HepG2 (cell line): ENCODE data around the gene ATP8A1. TPM values are rescaled to one million over a fixed set of nuclear protein-coding genes. Genes with fewer than 3 reads are reported as not detected.

Experiments used
- ATAC-seq: fragments of 200-7000 bp; cut with Tn5 transposase; 3 replicates; pipeline ENCODE4 v1.9.1; 2020; ENCODE audit warnings: mild to moderate bottlenecking, moderate library complexity
- BruUV-seq: library from RNA; stranded (reverse); fragments of 400-500 nt; replicated peaks from 2 replicates; lab custom pipeline; 2021; lab: Mats Ljungman, UMichigan
- CTCF ChIA-PET: fragments of 300-600 bp; formaldehyde crosslinking; extraction: SDS; loops from one replicate; lab custom pipeline; 2021; ENCODE audit warnings: low total read pairs, inconsistent platforms, low intra/inter-chr PET ratio; lab: Yijun Ruan, JAX
- POLR2A ChIA-PET: fragments of 350-600 bp; sonication (Branson Sonifier 250); formaldehyde crosslinking; loops from one replicate; lab custom pipeline; 2020; ENCODE audit warnings: antibody characterized with exemption, inconsistent platforms; lab: Yijun Ruan, JAX
- DNase-seq: peaks from one replicate; pipeline ENCODE4 v3.0.0-alpha.2; 2015; ENCODE audit warnings: low spot score
- FAIRE-seq: peaks from 3 replicates; lab custom pipeline; 2011; peaks lifted over from hg19 to GRCh38; lab: Jason Lieb, UNC
- H2AFZ ChIP-seq: one replicate; pipeline ENCODE4 v1.6.1; 2011; ENCODE audit warnings: low read length, inconsistent platforms
- H3K27ac ChIP-seq: fragments of 300-600 bp; 3 replicates; pipeline ENCODE4 v1.8.0; 2011; ENCODE audit warnings: mixed run types, mild to moderate bottlenecking, mixed read lengths, low read length, inconsistent platforms; ENCODE audit not compliant: insufficient read depth; ENCODE audit errors: extremely low read length
- H3K27me3 ChIP-seq, 2 experiments: fragments of 200-600 bp in 1 of 2; 2 replicates in 1 of 2; 3 replicates in 1 of 2; pipeline versions ENCODE4 v1.6.0 to v1.8.0; 2011; ENCODE audit warnings: low read length in 2 of 2, mild to moderate bottlenecking in 2 of 2, moderate library complexity in 2 of 2, inconsistent platforms in 1 of 2; ENCODE audit not compliant: insufficient read depth in 2 of 2, control insufficient read depth in 1 of 2
- H3K36me3 ChIP-seq, 2 experiments: fragments of 200-600 bp in 1 of 2; replicated peaks in 1 of 2; 2 replicates in 1 of 2; 3 replicates in 1 of 2; pipeline versions ENCODE4 v1.5.1 to v1.8.0; 2011; ENCODE audit warnings: low read length in 2 of 2, inconsistent platforms in 1 of 2; ENCODE audit not compliant: insufficient read depth in 2 of 2, control insufficient read depth in 1 of 2
- H3K4me1 ChIP-seq: 2 replicates; pipeline ENCODE4 v1.5.1; 2012; ENCODE audit warnings: low read length, inconsistent platforms; ENCODE audit not compliant: insufficient read depth
- H3K4me2 ChIP-seq: 2 replicates; pipeline ENCODE4 v1.6.0; 2011; ENCODE audit warnings: low read depth, low read length, inconsistent platforms
- H3K4me3 ChIP-seq, 3 experiments: fragments of 200-600 bp in 1 of 3; sonication (generic), shearing (Covaris generic) in 1 of 3; replicated peaks in 1 of 3; 2 replicates each; pipeline ENCODE4 v1.5.1; 2011 to 2016; ENCODE audit warnings: low read length in 3 of 3, inconsistent platforms in 2 of 3, low read depth in 2 of 3, mild to moderate bottlenecking in 2 of 3, control low read depth in 1 of 3, mixed read lengths in 1 of 3; ENCODE audit not compliant: insufficient read depth in 1 of 3
- H3K79me2 ChIP-seq: one replicate; pipeline ENCODE4 v1.6.1; 2011; ENCODE audit warnings: low read length, inconsistent platforms; ENCODE audit not compliant: insufficient read depth
- H3K9ac ChIP-seq: 2 replicates; pipeline ENCODE4 v1.6.0; 2011; ENCODE audit warnings: mild to moderate bottlenecking, low read depth, low read length, inconsistent platforms; ENCODE audit not compliant: insufficient read depth
- H3K9me3 ChIP-seq: 2 replicates; pipeline ENCODE4 v1.5.1; 2012; ENCODE audit warnings: mild to moderate bottlenecking, low read length
- H4K20me1 ChIP-seq: 2 replicates; pipeline ENCODE4 v1.6.0; 2011; ENCODE audit warnings: inconsistent platforms, mild to moderate bottlenecking, low read length, moderate library complexity; ENCODE audit not compliant: insufficient read depth
- BHLHE40 ChIP-seq: IDR thresholded peaks from 2 replicates; pipeline ENCODE4 v1.6.1; 2011; ENCODE audit warnings: low read length, improper control_type of control experiment
- FOXP4 ChIP-seq: sonication (generic); formaldehyde crosslinking; IDR thresholded peaks from 2 replicates; pipeline ENCODE4 v1.4.0; 2020; ENCODE audit warnings: missing genetic modification reagents
- HNRNPK ChIP-seq: fragments of 200-400 bp; formaldehyde crosslinking; IDR thresholded peaks from 2 replicates; pipeline ENCODE4 v1.6.1; 2018; ENCODE audit warnings: low read length, low read depth, moderate library complexity, mild to moderate bottlenecking; ENCODE audit not compliant: poor library complexity, severe bottlenecking
- RFX3 ChIP-seq: IDR thresholded peaks from 2 replicates; pipeline ENCODE4 v1.6.1; 2016; ENCODE audit warnings: missing biosample characterization, missing genetic modification reagents
- SPEN ChIP-seq: sonication (generic); formaldehyde crosslinking; IDR thresholded peaks from 2 replicates; pipeline ENCODE4 v1.5.1; 2020; ENCODE audit warnings: low read depth, mild to moderate bottlenecking, missing genetic modification reagents
- THRA ChIP-seq: sonication (generic); formaldehyde crosslinking; IDR thresholded peaks from 2 replicates; pipeline ENCODE4 v1.4.0; 2020; ENCODE audit warnings: missing genetic modification reagents, borderline replicate concordance
- WIZ ChIP-seq: sonication (generic); formaldehyde crosslinking; IDR thresholded peaks from 2 replicates; pipeline ENCODE4 v1.5.1; 2020; ENCODE audit warnings: mild to moderate bottlenecking, missing genetic modification reagents
- ZC3H13 ChIP-seq: sonication (generic); formaldehyde crosslinking; IDR thresholded peaks from 2 replicates; pipeline ENCODE4 v1.8.1; 2023; ENCODE audit warnings: mild to moderate bottlenecking, missing genetic modification reagents, moderate library complexity
- ZNF513 ChIP-seq: sonication (generic); formaldehyde crosslinking; conservative IDR thresholded peaks from 2 replicates; pipeline ENCODE4 v1.5.0; 2020; ENCODE audit warnings: missing genetic modification reagents
- ZNF639 ChIP-seq: conservative IDR thresholded peaks from 2 replicates; pipeline ENCODE4 v1.6.1; 2018; ENCODE audit warnings: missing genetic modification reagents
- ZNF724P ChIP-seq: sonication (generic); formaldehyde crosslinking; IDR thresholded peaks from 2 replicates; pipeline ENCODE4 v1.8.0; 2022; ENCODE audit warnings: missing genetic modification reagents, borderline replicate concordance
- ZNF800 ChIP-seq: sonication (generic); formaldehyde crosslinking; IDR thresholded peaks from 2 replicates; pipeline ENCODE4 v1.4.0; 2020; ENCODE audit warnings: missing genetic modification reagents
- WGBS: methylation state at CpG from one replicate; pipeline ENCODE4 v1.1.6; 2017; ENCODE audit warnings: low lambda C conversion rate; 5-methylcytosine and 5-hydroxymethylcytosine counted together
- in situ Hi-C: cut with HindIII; loops from 2 replicates; pipeline ENCODE4 v1.10.0; 2017; ENCODE audit warnings: low pct_unique_long_range_greater_than_20kb; ENCODE audit not compliant: extremely low pct_ligation_motif_present
- intact Hi-C: fragments of 100-400 bp; cut with micrococcal nuclease; formaldehyde crosslinking; loops from one replicate; pipeline ENCODE4 v1.10.0; 2022; ENCODE audit not compliant: unreplicated experiment
- polyA plus RNA-seq, 8 experiments: library from polyadenylated mRNA; depleted of rRNA in 3 of 8; stranded (reverse) in 7 of 8; unstranded in 1 of 8; fragments of >200 nt; fragmentation: Illumina TruSeq in 4 of 8; extraction: Trizol in 4 of 8; gene quantifications; 2 replicates each; pipeline versions ENCODE4 v1.2.1 to v1.2.3, GENCODE V29; 2011 to 2016; ENCODE audit warnings: low read depth in 4 of 8, missing spikeins in 1 of 8, mixed read lengths in 1 of 8; ENCODE audit not compliant: insufficient read depth in 1 of 8
- total RNA-seq, 5 experiments: library from RNA; depleted of rRNA; stranded (reverse); fragments of >200 nt; fragmentation: Illumina TruSeq; extraction: Trizol; gene quantifications; 2 replicates each; pipeline ENCODE4 v1.2.3, GENCODE V29; 2016; ENCODE audit warnings: low read depth in 1 of 5

Gene ATP8A1
- total and polyA plus RNA-seq, 2 of the 13 experiments (the other 11 are each of a cell fraction or from before 2014, with no cell fraction given), result 1.7 to 6.2 TPM

GRCh38 chr4:42626629-42627146 lies 30.2 kb downstream of the ATP8A1 start:
- no peak for FAIRE-seq
- ChIA-PET POLR2A (no interaction called here), CTCF (no interaction called here)
- in situ Hi-C loops (no loop called here), intact Hi-C loops (no loop called here)
- Histone ChIP-seq H3K79me2 (no peaks in the 10 kb centered on the region), H3K4me1 (no peaks in the 10 kb centered on the region), H3K9me3 (no peaks in the 10 kb centered on the region), H3K36me3 (no peaks in the 10 kb centered on the region), H3K4me3 (no peak overlapping the region), H3K27me3 (no peaks in the 10 kb centered on the region; a peak in 1 of 5 replicates), H3K4me2 (no peak overlapping the region), H4K20me1 (no peaks in the 10 kb centered on the region), H2AFZ (no peak overlapping the region), H3K27ac (no peak overlapping the region), H3K9ac (no peak overlapping the region)
- DNase-seq, result no peak
- 75% methylated on average over 4 of the region's 4 CpGs for WGBS
- ATAC-seq, result no peak
- BruUV-seq, result no TSS peak
- TF ChIP-seq RFX3 (CRISPR knock-in tag) (no peak), FOXP4 (CRISPR knock-in tag) (no peak), BHLHE40 (no peak), WIZ (CRISPR knock-in tag) (no peak), HNRNPK (no peak), SPEN (CRISPR knock-in tag) (no peak), ZC3H13 (CRISPR knock-in tag) (no peak), THRA (CRISPR knock-in tag) (no peak), ZNF800 (CRISPR knock-in tag) (no peak), ZNF724P (CRISPR knock-in tag) (no peak), ZNF513 (CRISPR knock-in tag) (no peak), ZNF639 (CRISPR knock-in tag) (no peak)
